GM19023 (cell line): ENCODE results near the gene ZNF112.

ENCODE experiments used
- ATAC-seq: cut with Tn5 transposase; IDR thresholded peaks from one replicate; pipeline ENCODE4 v1.9.1; 2021; ENCODE audit warnings: mild to moderate bottlenecking, moderate library complexity; ENCODE audit not compliant: unreplicated experiment

Gene ZNF112

GRCh38 chr19:44284968-44285367, 71.5 kb downstream of the ZNF112 start:
- ATAC-seq = no peak

- ATAC-seq = no peak
These were observed 73.6 kb downstream of the ZNF112 start for GRCh38 chr19:44282846-44283245.

GRCh38 chr19:44280916-44281315, 75.6 kb downstream of the ZNF112 start:
- ATAC-seq = no peak

DNA sequence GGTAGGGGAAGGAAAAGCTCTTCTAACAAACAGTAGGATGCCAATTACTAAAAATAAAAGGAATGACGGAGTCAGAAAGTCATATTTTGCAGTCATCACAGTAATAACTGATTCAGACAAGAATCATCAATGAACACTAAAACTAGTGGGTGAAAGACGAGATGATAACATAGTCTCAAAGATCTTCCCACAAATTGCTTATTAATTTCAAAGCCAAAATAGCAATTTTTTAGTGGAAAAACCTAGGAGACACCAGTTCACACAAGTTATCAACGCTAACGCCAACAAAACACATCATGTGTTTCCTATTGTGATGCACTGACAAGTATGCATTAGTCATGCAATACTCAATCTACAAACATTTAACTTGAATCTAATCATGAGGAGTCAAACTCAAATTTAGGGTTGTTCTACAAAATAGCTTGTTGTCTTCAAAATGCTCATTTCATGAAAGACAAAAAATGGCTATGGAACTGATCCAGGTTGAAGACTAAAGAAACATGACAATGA, 78.2 kb downstream of the ZNF112 start:
- no peak for ATAC-seq

GRCh38 chr19:44277331-44277730, 79.1 kb downstream of the ZNF112 start:
- no peak for ATAC-seq
